Measurements from ENCODE around the gene ATOH8.

GRCh38 chr2:85718009-85718391 lies 35.8 kb upstream of the ATOH8 start:
- TF ChIP-seq, protein P1, sequence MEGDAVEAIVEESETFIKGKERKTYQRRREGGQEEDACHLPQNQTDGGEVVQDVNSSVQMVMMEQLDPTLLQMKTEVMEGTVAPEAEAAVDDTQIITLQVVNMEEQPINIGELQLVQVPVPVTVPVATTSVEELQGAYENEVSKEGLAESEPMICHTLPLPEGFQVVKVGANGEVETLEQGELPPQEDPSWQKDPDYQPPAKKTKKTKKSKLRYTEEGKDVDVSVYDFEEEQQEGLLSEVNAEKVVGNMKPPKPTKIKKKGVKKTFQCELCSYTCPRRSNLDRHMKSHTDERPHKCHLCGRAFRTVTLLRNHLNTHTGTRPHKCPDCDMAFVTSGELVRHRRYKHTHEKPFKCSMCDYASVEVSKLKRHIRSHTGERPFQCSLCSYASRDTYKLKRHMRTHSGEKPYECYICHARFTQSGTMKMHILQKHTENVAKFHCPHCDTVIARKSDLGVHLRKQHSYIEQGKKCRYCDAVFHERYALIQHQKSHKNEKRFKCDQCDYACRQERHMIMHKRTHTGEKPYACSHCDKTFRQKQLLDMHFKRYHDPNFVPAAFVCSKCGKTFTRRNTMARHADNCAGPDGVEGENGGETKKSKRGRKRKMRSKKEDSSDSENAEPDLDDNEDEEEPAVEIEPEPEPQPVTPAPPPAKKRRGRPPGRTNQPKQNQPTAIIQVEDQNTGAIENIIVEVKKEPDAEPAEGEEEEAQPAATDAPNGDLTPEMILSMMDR (optimal IDR thresholded peaks at IDR 0.05 in 1 of 3, IDR thresholded peaks at IDR 0.05 in 1 of 3, conservative IDR thresholded peaks at IDR 0.05 in 1 of 3; ENCODE audit: extremely low read depth in 1 of 3, insufficient read depth in 2 of 3, low read length in 3 of 3) = no peak
- no peak for TF ChIP-seq EZH2 (IDR thresholded peaks at IDR 0.05; ENCODE audit: low read length)
